ENCODE data around the gene GABRG3.
"Not testable (repeated sequence)": the region's sequence is repeated elsewhere in the genome, so short reads cannot be mapped to it uniquely, and the experiment has no call there.

The GABRG3 gene

GRCh38 chr15:27003003-27003402 is 32.0 kb downstream of the GABRG3 start:
- DNase-seq (ENCODE audit: low spot score): not testable (repeated sequence)

DNA sequence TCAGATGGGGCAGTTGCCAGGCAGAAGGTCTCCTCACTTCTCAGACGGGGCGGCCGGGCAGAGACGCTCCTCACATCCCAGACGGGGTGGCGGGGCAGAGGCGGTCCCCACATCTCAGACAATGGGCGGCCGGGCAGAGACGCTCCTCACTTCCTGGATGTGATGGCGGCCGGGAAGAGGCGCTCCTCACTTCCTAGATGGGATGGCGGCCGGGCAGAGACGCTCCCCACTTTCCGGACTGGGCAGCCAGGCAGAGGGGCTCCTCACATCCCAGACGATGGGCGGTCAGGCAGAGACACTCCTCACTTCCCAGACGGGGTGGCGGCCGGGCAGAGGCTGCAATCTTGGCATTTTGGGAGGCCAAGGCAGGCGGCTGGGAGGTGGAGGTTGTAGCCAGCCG is 33.2 kb downstream of the GABRG3 start:
- not testable (repeated sequence) for DNase-seq (ENCODE audit: low spot score)

- peak; percentile 64 for DNase-seq (ENCODE audit: low spot score)
Measured at GRCh38 chr15:27017168-27017809, 46.3 kb downstream of the GABRG3 start.

GRCh38 chr15:27019687-27020086 is 48.7 kb downstream of the GABRG3 start:
- no peak for DNase-seq (ENCODE audit: low spot score)

DNA sequence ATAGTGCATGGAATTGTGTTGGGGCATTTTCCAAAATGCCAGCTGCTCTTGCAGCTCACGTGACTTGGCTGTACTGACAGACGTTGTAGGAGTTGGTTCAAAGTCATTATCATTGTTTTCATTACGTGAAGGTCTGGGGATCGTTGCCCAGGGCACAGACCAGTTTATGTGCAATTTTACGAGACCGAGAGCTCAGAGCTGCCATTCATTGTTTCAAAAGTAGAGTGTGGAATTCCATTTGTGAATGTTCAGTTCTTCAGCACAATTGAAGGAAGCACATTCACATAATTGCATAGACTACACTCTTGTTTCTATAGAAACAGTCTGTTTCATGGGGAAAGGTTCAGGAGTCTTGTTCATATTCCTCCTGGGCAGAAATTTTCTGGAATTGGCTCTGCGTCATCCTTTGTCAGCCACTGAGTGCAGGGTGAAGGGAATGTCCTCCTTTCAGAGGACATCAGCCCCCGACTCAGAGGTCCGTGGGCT is 54.5 kb downstream of the GABRG3 start:
- DNase-seq (ENCODE audit: low spot score): no peak

- no peak for DNase-seq (ENCODE audit: low spot score)
Measured at GRCh38 chr15:27027229-27027628, 56.2 kb downstream of the GABRG3 start.

DNA sequence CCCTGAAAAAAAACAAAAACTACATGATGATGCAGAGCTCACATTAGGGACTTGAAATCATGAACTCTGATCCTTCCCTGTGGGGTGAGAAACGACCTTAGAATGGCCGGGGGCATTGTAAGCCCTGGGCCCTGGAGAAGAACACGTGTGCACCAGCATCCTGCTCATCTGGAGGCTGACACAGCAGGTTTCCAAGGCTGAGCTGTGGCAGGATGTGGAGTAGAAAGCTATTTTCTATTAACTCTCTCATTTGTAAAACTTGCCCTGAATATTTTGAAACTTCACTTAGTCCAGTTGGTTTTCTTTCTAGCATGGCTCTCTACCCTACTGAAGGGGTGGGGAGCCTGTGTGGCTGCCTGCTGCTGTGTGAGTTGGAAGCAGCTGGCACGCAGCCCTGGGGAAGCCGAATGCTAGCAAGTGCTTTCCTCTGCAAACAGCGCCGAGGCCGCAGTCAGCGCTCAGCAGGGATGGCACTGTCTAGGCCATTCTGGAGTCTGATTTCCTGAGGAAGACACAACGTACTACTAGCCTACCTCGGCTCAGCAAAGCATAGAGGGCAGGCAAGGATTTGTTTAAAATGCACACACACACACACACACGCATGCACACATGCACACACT is 58.0 kb downstream of the GABRG3 start:
- no peak for DNase-seq (ENCODE audit: low spot score)

GRCh38 chr15:27036210-27036609 is 65.2 kb downstream of the GABRG3 start:
- DNase-seq (ENCODE audit: low spot score): no peak

- DNase-seq (ENCODE audit: low spot score): no peak
Measured at GRCh38 chr15:27037501-27037900, 66.5 kb downstream of the GABRG3 start.

GRCh38 chr15:27039152-27039551 is 68.2 kb downstream of the GABRG3 start:
- DNase-seq (ENCODE audit: low spot score): no peak

DNA sequence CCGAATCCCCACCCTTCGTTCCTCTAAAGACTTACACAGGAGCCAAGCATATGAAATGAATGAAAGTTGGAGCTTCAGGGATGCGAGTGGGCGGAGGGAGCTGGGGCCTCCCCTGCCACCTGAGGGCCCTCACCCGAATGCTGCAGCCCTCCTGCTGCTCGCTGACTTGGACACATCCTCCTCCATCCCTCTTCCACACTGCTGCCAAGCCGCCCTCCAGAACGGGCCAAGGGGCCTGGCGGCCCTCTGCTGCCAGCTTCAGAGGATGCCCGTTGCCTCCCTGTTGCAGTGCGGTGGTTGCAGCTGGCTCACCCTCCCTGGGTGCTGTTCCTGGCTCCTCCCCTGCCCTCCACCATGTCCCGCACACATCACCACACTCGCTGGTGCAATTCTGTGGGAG is 71.2 kb downstream of the GABRG3 start:
- DNase-seq (ENCODE audit: low spot score): no peak

DNA sequence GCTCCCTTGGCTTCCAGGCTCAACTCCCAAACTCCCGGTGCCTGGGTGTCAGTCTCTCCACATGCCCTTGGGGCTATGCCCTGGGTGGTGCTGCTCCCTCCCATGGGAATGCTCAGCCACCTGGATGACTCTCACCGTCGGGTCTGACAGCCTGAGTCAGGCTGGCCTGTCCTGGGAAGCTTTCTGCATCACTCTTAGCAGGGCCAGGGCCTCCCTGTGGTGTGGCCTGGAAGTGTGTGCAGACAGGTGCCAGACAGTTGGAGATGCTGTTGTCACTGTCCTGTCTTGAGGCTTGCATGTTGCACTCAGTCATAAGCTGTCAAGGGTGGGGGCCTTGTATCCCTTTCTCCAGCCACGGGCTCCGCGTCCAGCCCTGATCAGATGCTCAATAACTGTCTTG is 71.7 kb downstream of the GABRG3 start:
- DNase-seq (ENCODE audit: low spot score): no peak

- no peak for DNase-seq (ENCODE audit: low spot score)
Measured at GRCh38 chr15:27043770-27044169, 72.8 kb downstream of the GABRG3 start.

DNA sequence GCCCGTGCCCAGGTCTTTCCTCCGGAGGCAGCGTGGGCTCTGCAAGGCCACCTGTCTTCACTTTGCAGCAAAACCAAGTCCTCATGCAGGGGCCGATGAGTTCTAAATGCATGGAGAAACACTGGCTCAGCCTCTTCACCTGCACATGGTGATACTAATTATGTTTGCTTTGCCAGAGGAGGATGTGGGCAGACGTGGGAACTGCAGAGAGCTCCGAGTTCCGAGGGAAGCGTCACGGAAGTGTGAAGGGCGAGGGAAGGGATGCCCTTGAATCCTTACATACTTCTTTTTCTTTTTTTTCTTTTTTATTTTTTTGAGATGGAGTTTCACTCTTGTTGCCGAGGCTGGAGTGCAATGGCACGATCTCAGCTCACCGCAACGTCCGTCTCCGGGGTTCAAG is 74.8 kb downstream of the GABRG3 start:
- DNase-seq (ENCODE audit: low spot score): no peak

DNA sequence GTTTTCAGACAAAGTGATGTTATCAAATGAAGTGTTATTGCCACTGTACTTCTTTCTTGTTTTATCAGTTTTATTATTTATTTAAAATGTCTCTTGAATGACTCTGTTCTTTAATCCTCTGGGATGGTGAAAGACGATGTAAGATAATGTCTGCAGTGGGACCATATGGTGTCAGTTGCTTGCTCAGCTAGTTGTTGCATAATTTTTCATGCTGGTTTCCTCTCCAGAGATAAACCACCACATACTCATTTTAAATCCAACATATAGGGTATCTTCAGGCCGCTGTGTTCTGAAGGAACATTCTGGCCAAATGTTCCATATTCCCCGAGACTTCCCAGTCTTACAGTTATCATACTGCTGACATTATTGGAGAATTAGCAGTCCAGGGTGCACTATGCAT is 75.9 kb downstream of the GABRG3 start:
- DNase-seq (ENCODE audit: low spot score): no peak

- no peak for DNase-seq (ENCODE audit: low spot score)
Measured at GRCh38 chr15:27050163-27050562, 79.2 kb downstream of the GABRG3 start.

- DNase-seq (ENCODE audit: low spot score): no peak
Measured at GRCh38 chr15:27054426-27054825, 83.4 kb downstream of the GABRG3 start.

DNA sequence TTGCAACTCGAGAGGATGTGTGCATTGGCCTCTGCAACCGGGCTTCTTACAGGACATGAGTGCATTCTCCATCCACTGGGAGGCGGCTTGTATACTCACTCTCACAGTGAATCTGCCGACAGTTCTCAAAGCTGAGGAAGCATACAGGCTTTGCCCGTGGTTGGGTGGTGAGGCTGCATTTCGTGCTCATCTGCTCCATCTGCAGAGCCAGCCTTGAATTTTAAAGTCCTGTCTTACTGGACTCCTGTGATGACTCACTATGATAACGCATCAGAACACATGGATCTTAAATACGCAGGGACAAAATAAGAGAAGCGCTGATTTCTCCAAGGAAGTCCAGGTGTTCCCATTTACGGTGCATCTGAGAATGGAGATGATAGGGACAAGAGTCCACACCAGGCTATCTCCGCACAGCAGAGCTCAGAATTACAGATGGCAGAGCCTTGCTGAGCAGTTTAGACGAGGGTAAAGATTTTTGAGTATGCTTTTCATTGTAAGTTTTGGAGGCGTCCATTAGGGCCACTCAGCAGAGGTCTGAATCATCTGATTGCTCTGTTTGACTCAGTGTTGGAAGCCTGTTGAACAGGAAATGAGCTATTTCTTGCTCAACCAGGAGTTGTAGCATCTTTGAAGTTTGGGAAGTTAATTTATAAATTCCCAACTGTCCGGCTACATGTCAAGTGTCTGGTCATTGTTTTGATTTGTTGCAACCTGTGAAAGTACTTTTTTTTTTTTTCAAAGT is 87.1 kb downstream of the GABRG3 start:
- DNase-seq (ENCODE audit: low spot score): no peak

GRCh38 chr15:27058939-27059338 is 88.0 kb downstream of the GABRG3 start:
- DNase-seq (ENCODE audit: low spot score): no peak

- peak; percentile 61 for DNase-seq (ENCODE audit: low spot score)
Measured at GRCh38 chr15:27059610-27060202, 88.7 kb downstream of the GABRG3 start.

- no peak for DNase-seq (ENCODE audit: low spot score)
Measured at GRCh38 chr15:27061739-27062138, 90.8 kb downstream of the GABRG3 start.

- DNase-seq (ENCODE audit: low spot score): no peak
Measured at GRCh38 chr15:27062951-27063350, 92.0 kb downstream of the GABRG3 start.

GRCh38 chr15:27064080-27064479 is 93.1 kb downstream of the GABRG3 start:
- DNase-seq (ENCODE audit: low spot score): no peak
